WTC11 (cell line): Measurements from ENCODE around the gene ANKFN1. TPM values are rescaled to one million over a fixed set of nuclear protein-coding genes. Genes with fewer than 3 reads are reported as not detected.
A peak's percentile ranks its signal among the peaks of the same experiment; 100 is the strongest.

Experiments used
- ATAC-seq: fragments of 200-7000 bp; cut with Tn5 transposase; 2 replicates; pipeline ENCODE4 v1.10.0; 2021; ENCODE audit warnings: mild to moderate bottlenecking, moderate library complexity
- CTCF ChIA-PET: fragments of 300-600 bp; sonication (Branson Sonifier 250); formaldehyde crosslinking; loops from one replicate; lab custom pipeline; 2021; ENCODE audit warnings: antibody characterized with exemption; lab: Charles Lee
- POLR2A ChIA-PET: fragments of 350-600 bp; sonication (Branson Sonifier 250); formaldehyde crosslinking; loops from one replicate; lab custom pipeline; 2021; ENCODE audit warnings: antibody characterized with exemption; lab: Charles Lee
- DNase-seq: peaks from one replicate; pipeline ENCODE4 v3.0.0; 2021; ENCODE audit warnings: low spot score
- H3K27ac Mint-ChIP-seq: 2 replicates; pipeline ENCODE4 v1.8.0; 2021; ENCODE audit warnings: mixed read lengths
- H3K27me3 Mint-ChIP-seq: 2 replicates; pipeline ENCODE4 v1.8.0; 2021; ENCODE audit warnings: low read depth, mild to moderate bottlenecking, moderate library complexity, mixed read lengths
- H3K36me3 Mint-ChIP-seq: 2 replicates; pipeline ENCODE4 v1.8.0; 2021; ENCODE audit warnings: mixed read lengths
- H3K4me1 Mint-ChIP-seq: 2 replicates; pipeline ENCODE4 v1.8.0; 2022; ENCODE audit warnings: mixed read lengths
- H3K4me3 Mint-ChIP-seq: 2 replicates; pipeline ENCODE4 v1.8.0; 2021; ENCODE audit warnings: mild to moderate bottlenecking, moderate library complexity, mixed read lengths
- H3K9me3 Mint-ChIP-seq: 2 replicates; pipeline ENCODE4 v1.8.0; 2021; ENCODE audit warnings: mixed read lengths
- AFF4 ChIP-seq: sonication (generic); formaldehyde crosslinking; IDR thresholded peaks from 2 replicates; pipeline ENCODE4 v1.8.1; 2023; ENCODE audit warnings: mild to moderate bottlenecking, missing genetic modification reagents, borderline replicate concordance
- ATF2 ChIP-seq: sonication (generic); formaldehyde crosslinking; IDR thresholded peaks from 2 replicates; pipeline ENCODE4 v1.8.1; 2022; ENCODE audit warnings: low read depth, missing genetic modification reagents, borderline replicate concordance
- CREM ChIP-seq: sonication (generic); formaldehyde crosslinking; IDR thresholded peaks from 2 replicates; pipeline ENCODE4 v1.8.1; 2022; ENCODE audit warnings: mild to moderate bottlenecking, missing genetic modification reagents, moderate library complexity
- E2F4 ChIP-seq: sonication (generic); formaldehyde crosslinking; IDR thresholded peaks from 2 replicates; pipeline ENCODE4 v1.8.1; 2022; ENCODE audit warnings: low read depth, mild to moderate bottlenecking, moderate library complexity, missing genetic modification reagents, borderline replicate concordance
- EMX1 ChIP-seq: fragments of 250-450 bp; sonication (Bioruptor Pico); IDR thresholded peaks from 2 replicates; pipeline ENCODE4 v1.8.0; 2021; ENCODE audit warnings: mild to moderate bottlenecking
- ESRRA ChIP-seq: sonication (generic); formaldehyde crosslinking; IDR thresholded peaks from 2 replicates; pipeline ENCODE4 v1.8.1; 2022; ENCODE audit warnings: mild to moderate bottlenecking, missing genetic modification reagents, borderline replicate concordance
- HMGA2 ChIP-seq: fragments of 250-450 bp; sonication (Bioruptor Pico); IDR thresholded peaks from 2 replicates; pipeline ENCODE4 v1.4.0; 2021; ENCODE audit warnings: mild to moderate bottlenecking, moderate library complexity
- IRF1 ChIP-seq: sonication (generic); formaldehyde crosslinking; IDR thresholded peaks from 2 replicates; pipeline ENCODE4 v1.8.0; 2023; ENCODE audit warnings: missing genetic modification reagents
- NFATC4 ChIP-seq: fragments of 250-450 bp; sonication (Bioruptor Pico); IDR thresholded peaks from 2 replicates; pipeline ENCODE4 v1.9.0; 2021; ENCODE audit warnings: mild to moderate bottlenecking
- SMAD3 ChIP-seq: sonication (generic); formaldehyde crosslinking; IDR thresholded peaks from 2 replicates; pipeline ENCODE4 v1.8.0; 2022; ENCODE audit warnings: missing genetic modification reagents, mild to moderate bottlenecking, borderline replicate concordance
- SOX15 ChIP-seq: fragments of 250-450 bp; sonication (Bioruptor Pico); IDR thresholded peaks from 2 replicates; pipeline ENCODE4 v1.9.0; 2021; ENCODE audit warnings: mild to moderate bottlenecking
- SP1 ChIP-seq: sonication (generic); formaldehyde crosslinking; conservative IDR thresholded peaks from 2 replicates; pipeline ENCODE4 v1.8.1; 2022; ENCODE audit warnings: missing genetic modification reagents
- TP53 ChIP-seq: sonication (generic); formaldehyde crosslinking; IDR thresholded peaks from 2 replicates; pipeline ENCODE4 v1.8.1; 2023; ENCODE audit warnings: mild to moderate bottlenecking, missing genetic modification reagents
- USF1 ChIP-seq: sonication (generic); formaldehyde crosslinking; IDR thresholded peaks from 2 replicates; pipeline ENCODE4 v1.8.0; 2022; ENCODE audit warnings: mild to moderate bottlenecking, missing genetic modification reagents
- ZNF138 ChIP-seq: sonication (generic); formaldehyde crosslinking; conservative IDR thresholded peaks from 2 replicates; pipeline ENCODE4 v1.8.1; 2022; ENCODE audit warnings: mild to moderate bottlenecking, moderate library complexity, missing genetic modification reagents
- ZNF232 ChIP-seq: sonication (generic); formaldehyde crosslinking; IDR thresholded peaks from 2 replicates; pipeline ENCODE4 v1.8.0; 2022; ENCODE audit warnings: mild to moderate bottlenecking, missing genetic modification reagents
- ZNF425 ChIP-seq: fragments of 250-450 bp; sonication (Bioruptor Pico); conservative IDR thresholded peaks from 2 replicates; pipeline ENCODE4 v1.9.0; 2021; ENCODE audit warnings: mild to moderate bottlenecking
- total RNA-seq: library from RNA; stranded (reverse); gene quantifications from 3 replicates; pipeline ENCODE4 v1.2.3, GENCODE V29; 2021

ANKFN1 gene
- total RNA-seq, 1 experiment from 2014 or later = 0.24 TPM

GRCh38 chr17:56231252-56231651 is 78.0 kb downstream of the ANKFN1 start:
- Mint-ChIP-seq H3K27me3 (no peaks in the 10 kb centered on the region), H3K4me1 (peaks cover 22% of the 10 kb centered on the region), H3K27ac (no peak overlapping the region), H3K9me3 (peaks cover 13% of the 10 kb centered on the region)
- CTCF ChIA-PET = interaction anchor here (0.6 to 1.9 kb wide), 5 partner anchors 11 to 265 kb away, joined by 3 to 6 read pairs (median 5); no protein-coding TSS in a partner anchor
- no peak for DNase-seq
- TF ChIP-seq SP1 (no peak), E2F4 (no peak), ZNF425 (CRISPR knock-in tag) (no peak), CREM (CRISPR knock-in tag) (no peak), IRF1 (CRISPR knock-in tag) (no peak), HMGA2 (CRISPR knock-in tag) (no peak), AFF4 (CRISPR knock-in tag) (no peak), USF1 (no peak), ATF2 (no peak), ESRRA (no peak), NFATC4 (no peak), TP53 (no peak), ZNF232 (no peak), ZNF138 (CRISPR knock-in tag) (no peak)
- TF ChIP-seq, all 79 proteins: peak for 0
- H3K4me3 Mint-ChIP-seq = no peak overlapping the region
- POLR2A ChIA-PET = no interaction called here
- ATAC-seq = no peak
- H3K36me3 Mint-ChIP-seq = peaks cover 2% of the 10 kb centered on the region; the same call in 1 of the 2 replicates

GRCh38 chr17:56231693-56232092 is 78.4 kb downstream of the ANKFN1 start:
- H3K36me3 Mint-ChIP-seq = peaks cover 2% of the 10 kb centered on the region; the same call in 1 of the 2 replicates
- CTCF ChIA-PET = interaction anchor here (0.5 to 1.9 kb wide), 8 partner anchors 11 to 685 kb away, joined by 3 to 6 read pairs (median 3); no protein-coding TSS in a partner anchor
- TF ChIP-seq SMAD3 = no peak
- no peak for TF ChIP-seq HMGA2 (CRISPR knock-in tag)
- no peak for TF ChIP-seq EMX1
- TF ChIP-seq SOX15 (CRISPR knock-in tag) = no peak
- H3K4me3 Mint-ChIP-seq = no peak overlapping the region
- H3K9me3 Mint-ChIP-seq = peaks cover 13% of the 10 kb centered on the region
- POLR2A ChIA-PET = no interaction called here
- peaks cover 22% of the 10 kb centered on the region for H3K4me1 Mint-ChIP-seq
- DNase-seq (no peak), ATAC-seq (peak; percentile 50)
- H3K27ac Mint-ChIP-seq = no peak overlapping the region
- H3K27me3 Mint-ChIP-seq = no peaks in the 10 kb centered on the region
